GM12892 (cell line): ENCODE results near the gene MYO1D.

Experiments used
- POLR2A ChIP-seq: IDR thresholded peaks from 2 replicates; pipeline ENCODE4 v1.6.1; 2011; ENCODE audit warnings: low read depth, low read length, control low read depth
- POLR2AphosphoS5 ChIP-seq: IDR thresholded peaks from 2 replicates; pipeline ENCODE4 v1.6.1; 2011; ENCODE audit warnings: low read depth, low read length, control low read depth
- TAF1 ChIP-seq: IDR thresholded peaks from 2 replicates; pipeline ENCODE4 v1.6.1; 2011; ENCODE audit warnings: low read depth, mild to moderate bottlenecking, control low read depth, low read length, borderline replicate concordance

- no peak for TF ChIP-seq POLR2A
- no peak for TF ChIP-seq POLR2AphosphoS5
- no peak for TF ChIP-seq TAF1
These were observed 418.6 kb downstream of the MYO1D start for GRCh38 chr17:32458371-32458770.
